HG03139 (cell line): Measurements from ENCODE around the gene COLEC12.
"Not testable (repeated sequence)": the region's sequence is repeated elsewhere in the genome, so short reads cannot be mapped to it uniquely, and the experiment has no call there.

Experiments
- ATAC-seq: cut with Tn5 transposase; IDR thresholded peaks from one replicate; pipeline ENCODE4 v1.9.1; 2021; ENCODE audit not compliant: unreplicated experiment

COLEC12 gene

DNA sequence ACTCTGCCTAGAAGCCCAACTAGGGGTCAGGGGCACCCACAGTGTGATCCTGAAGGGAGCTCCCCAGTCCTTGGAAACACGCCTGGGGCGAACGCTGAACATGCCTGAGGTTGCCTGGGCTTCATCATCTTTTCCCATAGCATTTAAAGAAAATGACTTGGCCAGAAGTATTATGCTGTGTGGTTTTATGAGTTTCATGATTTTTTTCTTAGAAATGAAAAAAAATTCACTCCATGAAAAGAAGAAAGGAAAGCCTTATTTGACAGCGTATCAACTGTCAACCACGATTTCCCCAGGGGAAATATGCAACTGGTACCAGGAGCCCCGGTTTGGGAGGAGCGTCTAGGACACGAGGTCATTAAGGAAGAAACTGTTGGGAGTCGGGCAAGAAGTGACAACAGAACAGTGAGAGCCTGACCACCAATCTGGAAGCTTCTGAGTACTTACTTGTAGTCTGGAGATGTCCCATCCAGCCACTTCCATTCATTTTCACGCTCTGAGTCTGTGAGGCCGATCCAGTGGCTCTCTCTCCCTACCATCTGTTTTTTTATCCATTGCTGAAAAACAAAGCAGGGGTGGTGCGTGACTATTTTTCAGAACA lies 169.2 kb downstream of the COLEC12 start:
- ATAC-seq, result no peak

DNA sequence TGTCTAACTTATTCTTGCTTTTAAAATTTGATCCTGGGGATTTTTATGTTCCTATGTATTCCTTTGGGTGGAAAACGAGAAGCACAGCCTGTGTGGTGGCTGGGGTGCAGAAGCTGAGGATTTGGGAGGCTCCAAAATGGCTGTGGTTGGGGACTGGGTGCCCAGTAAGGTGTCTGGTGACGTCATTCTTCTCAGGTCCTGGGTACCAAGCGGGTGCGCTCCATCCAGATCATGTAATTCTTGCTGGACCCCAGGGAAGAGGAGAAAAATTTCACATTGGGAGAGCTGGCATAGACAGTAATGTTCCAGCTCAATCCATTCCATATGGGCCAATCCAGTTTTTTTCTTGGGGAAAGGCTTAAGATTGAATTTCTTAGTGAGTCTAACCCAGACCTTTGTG lies 171.6 kb downstream of the COLEC12 start:
- no peak for ATAC-seq

DNA sequence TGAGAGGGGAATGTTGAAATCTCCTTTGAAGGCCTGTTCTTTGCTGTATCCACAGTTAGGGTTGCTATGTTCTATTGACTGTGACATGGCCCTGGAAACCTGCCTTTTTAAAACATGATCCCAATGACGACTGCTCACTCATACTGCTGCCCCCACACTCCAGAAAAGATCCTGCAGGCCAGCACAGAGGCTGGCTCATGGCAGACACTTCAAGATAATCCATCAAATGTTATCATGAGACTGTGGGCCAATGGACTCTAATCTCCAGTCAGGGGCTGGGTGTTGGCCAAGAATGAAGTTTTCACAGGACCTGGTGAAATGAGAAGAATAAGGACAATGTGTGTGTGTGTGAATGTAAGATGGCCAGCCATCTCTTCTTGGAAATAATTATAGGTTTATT lies 173.7 kb downstream of the COLEC12 start:
- ATAC-seq, result no peak

DNA sequence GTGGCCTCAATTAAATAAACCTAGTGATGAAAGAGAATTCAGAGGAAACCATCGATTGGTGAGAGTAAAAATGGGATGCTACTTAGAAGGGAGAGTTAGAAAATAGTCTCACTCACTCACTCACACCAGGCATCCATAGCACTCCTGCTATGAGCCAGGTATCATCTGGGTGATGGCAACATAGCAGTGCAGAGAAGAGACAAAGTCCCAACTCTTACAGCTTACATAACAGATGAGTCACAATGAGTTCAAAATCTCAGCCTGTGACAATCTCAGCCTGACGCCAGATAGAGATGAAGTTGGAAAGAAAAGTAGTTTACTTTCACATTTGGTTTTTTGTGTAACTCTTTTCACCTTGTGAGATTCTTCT lies 177.3 kb downstream of the COLEC12 start:
- ATAC-seq, result no peak

DNA sequence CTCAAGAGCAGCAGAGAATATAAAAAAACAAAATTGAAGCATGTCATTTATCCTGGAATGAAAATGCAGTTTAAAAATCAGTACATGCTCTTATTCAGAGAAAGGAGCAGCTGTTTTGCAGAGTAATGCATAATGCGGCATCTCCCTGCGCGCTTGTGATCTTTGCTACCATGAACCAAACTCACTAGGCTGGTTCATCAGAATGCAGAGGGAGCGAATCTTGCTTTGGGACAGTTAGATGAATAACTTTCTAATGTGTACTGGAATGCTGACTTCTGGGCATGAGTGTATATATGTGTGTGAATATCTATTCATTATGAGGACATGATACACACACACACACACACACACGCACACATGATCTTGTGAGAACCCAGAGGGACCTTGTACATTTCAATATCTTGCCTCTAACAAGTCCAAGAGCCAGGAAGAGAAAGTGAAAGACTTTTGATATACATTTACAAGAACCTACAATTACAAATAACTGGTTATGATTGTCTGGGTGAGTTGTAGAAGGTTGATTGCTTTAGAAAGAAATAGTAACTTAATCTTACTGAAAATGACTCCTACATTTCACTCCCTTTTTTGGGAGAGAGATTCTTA lies 178.5 kb downstream of the COLEC12 start:
- no peak for ATAC-seq

DNA sequence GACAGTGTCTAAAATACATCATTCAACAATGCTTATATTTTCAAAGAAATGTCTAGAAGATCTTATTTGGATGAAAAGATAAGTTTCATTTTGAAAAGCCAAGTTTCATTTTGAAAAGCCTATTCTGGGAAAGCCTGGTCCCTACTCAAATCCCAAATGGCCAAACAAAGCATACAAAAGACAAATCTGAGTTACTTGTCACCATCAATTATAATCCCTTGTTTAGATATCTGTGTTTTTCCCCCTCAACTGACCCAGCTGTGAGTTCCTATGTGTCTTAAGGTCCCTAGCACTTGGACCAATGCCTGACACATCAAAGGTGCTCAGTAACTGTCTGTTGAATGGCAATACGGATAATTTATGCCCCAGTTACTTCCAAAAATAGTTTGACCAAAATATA lies 180.3 kb downstream of the COLEC12 start:
- ATAC-seq, result no peak

DNA sequence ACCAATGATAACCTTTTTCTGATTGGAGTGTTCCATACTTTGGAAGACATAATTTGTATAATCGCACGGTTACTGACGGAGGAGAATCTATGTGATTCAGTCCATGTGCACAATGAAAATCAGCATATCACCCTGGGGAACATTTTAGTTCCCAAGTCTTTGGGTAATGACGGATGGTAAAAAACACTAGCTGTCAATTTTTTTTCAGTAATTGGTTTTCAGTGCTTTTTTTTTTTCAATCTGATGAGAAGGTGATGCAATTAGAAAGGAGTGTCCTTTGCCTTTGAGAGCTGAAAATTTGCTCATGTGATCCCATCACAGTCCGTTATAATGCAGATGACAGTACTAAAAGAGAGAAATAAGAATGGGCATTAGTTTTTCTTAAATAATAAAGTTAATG lies 180.8 kb downstream of the COLEC12 start:
- no peak for ATAC-seq

DNA sequence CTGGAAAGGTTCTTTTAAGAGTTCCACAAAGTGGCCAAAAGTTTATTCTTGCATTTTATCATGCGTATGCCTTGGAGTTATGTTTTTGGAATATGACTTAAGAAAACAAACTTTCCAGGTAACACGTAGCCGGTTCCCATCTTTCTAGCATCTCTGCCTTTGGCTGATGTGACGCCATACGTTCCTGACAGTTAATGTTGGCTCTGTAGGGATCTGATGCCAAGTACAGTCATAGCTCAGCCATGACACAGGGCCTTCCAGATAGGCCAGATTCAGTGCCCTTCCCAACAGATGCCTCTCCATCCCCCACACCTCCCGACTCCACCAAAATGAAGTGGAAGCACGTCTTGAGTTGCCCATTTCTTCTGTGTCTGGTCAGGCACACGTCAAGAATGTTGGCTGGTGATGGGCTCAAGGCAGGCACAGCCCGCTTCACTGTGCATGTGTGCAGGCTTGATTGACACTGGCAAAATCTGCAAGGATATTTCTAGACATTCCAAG lies 181.7 kb downstream of the COLEC12 start:
- no peak for ATAC-seq

DNA sequence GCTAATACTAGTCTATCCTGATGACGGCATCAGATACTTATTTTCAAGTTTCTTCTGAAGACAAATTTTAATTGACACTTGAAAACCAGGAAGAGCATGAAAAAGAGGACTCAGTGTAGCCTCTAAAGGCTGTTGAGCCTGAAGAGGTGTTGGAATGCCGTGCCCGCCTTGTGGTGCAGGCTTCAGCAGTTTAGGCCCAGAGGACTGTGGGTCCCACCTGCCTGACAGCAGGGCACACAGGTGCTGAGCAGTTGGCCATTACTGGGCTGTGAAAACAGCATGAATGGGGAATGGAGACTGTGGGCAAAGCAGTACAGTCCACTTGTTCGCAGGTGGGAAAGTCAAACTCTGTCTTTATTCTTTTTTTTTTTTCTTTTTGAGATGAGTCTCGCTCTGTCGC lies 182.9 kb downstream of the COLEC12 start:
- no peak for ATAC-seq

DNA sequence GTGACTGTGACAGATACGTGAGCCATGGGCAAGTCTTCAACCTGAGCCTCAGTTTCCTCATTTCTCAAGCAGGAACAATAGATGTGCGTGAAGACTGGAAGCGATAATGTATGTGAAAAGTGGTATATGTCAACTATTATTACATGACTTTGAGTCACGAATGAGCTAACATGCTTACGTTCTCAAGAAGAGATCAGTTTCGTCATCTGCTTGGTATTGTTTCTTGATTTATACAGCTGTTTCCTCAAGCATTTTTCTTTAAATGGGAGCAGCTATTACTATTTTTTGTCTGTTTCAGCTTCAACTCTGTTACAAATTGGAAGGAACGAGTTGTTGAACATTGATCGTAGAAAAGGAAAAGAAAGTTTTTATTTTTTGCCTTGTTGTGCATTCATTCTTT lies 184.1 kb downstream of the COLEC12 start:
- ATAC-seq, result no peak

DNA sequence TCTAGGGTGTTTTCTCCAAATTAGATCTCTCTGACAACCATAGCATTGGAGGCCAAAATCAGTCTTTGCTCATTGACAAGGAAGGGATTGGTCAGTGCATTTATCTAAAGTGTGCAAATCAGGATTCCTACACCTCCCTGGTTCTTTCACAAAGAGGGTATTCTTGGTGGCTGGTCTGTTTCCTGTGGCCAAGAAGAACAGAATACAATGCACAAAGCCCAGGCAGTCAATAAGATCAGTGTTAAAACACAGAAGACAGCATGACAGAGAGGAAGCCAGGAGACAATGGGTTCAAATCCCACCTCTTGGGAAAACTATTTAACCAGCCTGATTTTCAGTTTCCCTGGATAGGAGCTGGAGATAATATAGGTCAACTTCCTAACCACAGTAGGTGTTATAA lies 186.6 kb downstream of the COLEC12 start:
- no peak for ATAC-seq

DNA sequence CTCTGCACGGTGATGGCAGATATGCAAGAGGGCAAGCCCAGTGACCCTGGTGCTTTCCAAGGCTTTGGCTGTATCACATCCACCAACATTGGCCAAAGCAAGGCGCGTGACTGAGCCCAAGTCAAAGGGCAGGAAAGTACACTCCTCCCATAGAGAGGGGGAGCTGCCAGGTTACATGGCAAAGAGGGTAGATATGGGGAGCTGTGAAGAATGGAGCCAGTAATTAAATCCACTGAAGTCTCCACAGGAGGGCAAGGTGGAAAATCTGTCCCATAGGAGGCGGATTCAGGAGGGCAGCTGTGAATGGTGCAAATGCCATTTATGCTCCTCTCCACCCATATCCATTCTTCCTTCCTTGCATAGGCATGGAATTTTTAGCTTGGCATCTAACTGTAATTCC lies 188.1 kb downstream of the COLEC12 start:
- no peak for ATAC-seq

DNA sequence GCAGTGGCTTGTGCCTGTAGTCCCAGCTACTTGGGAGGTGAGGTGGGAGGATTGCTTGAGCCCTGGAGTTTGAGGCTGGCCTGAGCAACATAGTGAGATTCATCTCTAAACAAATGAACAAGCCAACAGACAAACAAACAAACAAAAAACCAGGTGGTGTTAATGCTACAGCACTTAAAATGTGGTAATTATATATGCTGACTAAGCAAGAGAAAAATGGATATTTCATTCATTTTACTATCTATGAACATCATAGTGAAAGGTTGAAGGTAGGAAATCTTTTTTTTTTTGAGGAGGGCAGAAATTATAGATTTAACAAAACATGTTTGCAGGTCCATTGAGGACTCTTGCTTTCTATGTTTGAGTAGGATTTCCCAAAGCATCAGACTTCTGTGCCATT lies 190.5 kb downstream of the COLEC12 start:
- no peak for ATAC-seq

DNA sequence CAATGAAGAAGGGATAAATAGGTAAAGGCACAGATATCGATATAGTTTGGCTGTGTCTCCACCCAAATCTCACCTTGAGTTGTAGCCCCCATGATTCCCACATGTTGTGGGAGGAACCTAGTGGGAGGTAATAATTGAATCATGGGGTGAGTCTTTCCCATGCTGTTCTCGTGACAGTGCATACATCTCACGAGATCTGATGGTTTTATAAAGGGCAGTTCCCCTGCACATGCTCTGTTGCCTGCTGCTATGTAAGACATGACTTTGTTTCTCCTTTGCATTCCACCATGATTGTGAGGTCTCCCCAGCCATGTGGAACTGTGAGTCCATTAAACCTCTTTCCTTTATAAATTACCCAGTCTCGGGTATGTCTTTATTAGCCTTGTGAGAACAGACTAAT lies 192.4 kb downstream of the COLEC12 start:
- ATAC-seq, result not testable (repeated sequence)

DNA sequence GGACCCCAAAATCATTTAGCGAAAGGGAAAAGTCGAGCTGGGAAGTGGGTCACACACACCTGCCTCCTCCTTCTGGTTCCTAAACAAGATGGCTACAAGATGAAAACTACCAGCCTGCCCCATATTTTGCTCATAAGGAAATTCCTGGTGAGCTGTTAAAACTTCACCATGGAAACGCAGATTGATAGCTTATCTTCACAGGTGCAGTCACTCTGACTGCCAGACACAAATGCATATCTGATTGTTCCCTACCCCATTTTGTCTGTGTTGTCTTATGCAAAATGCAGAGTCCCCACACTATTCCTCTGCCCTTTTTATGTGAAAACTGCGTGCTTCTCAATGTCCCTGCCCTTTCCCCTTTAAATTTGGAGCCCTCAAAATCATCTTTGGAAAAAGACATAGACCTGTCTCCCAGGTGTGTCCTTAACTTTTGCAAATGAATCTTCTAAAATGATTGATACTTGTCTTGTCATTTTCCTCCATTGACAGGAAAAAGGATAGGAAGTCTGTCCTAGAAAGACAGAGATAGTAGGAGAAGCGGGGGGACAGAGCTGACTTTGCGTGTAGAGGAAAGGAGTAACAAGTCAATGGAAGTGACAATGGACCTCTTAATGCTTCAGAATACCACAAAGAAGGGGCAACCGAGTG lies 193.8 kb downstream of the COLEC12 start:
- no peak for ATAC-seq

DNA sequence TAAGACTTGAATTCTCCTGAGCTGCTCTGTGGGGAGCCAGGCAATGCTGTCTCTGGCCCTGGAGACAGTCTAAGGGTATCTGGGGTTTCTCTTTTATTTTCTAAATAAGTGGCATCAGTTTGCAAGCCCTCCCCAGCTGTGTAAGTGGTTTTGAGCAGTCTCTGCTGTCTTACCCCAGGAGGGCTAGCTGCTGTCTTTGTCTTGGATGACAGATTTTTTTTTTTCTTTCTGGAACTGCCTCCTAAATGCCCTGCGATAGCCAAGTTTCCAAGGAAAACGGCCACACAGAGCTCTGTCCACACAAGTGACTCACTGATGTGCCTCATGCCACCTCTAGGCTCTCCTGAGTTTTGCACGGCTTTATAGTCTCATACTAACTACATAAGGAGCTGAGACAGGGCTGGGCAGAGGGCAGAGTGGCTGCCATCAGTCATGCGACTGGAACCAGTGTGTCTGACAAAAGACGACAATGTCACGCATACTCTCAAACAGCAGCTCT lies 195.4 kb downstream of the COLEC12 start:
- ATAC-seq, result no peak

DNA sequence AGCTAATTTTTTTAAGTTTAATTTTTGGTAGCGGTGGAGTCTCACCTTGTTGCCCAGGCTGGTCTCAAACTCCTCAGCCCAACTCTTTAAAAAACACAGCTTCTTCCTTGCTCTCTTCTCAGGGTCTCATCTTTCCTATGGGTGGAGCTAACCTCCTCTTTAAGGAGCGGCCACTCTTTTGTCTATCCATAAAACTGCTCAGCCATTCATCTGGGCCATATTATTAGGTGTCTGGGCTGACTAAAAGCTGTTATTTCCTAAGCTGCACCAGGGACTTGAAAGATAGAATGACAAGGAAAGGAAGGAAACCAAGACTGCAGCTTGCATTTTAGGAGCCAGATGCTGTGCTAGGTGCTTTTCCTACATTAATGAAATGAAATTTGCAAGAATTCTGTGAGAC lies 196.9 kb downstream of the COLEC12 start:
- no peak for ATAC-seq

DNA sequence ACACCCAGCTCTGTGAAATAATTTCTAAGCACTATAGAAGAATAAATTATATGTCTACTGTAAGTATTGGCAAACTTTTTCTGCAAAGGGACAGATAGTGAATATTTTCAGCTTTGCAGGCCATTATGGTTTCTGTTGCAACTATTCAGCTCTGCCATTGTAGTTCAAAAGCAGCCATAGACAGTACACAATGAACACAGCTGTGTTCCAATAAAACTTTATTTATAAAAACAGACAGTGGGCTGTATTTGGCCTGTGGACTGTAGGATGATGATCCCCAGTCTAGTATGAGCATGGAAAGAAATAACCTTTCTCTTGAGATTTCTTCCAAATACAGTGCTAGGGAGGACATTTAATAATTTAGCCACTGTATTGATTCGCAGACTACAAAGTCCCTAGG lies 197.5 kb downstream of the COLEC12 start:
- no peak for ATAC-seq

DNA sequence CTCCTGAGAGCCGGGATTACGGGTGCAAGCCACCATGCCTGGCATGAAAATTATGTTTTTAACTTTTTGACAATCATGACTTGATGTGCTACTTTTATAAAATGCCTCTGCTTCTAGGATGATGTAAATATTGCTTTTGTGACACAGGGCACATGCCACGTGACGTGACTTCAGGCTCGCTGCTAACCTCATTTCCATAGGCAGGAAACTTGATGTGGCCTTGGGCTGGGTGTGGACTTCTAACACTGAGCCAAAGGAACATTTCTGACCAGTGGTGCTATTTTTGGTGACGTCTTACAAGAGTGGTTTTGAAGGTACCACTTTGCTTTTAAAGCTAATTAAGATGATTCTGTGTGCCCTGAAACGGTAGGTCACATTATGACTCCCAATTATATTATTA lies 198.4 kb downstream of the COLEC12 start:
- ATAC-seq, result no peak

DNA sequence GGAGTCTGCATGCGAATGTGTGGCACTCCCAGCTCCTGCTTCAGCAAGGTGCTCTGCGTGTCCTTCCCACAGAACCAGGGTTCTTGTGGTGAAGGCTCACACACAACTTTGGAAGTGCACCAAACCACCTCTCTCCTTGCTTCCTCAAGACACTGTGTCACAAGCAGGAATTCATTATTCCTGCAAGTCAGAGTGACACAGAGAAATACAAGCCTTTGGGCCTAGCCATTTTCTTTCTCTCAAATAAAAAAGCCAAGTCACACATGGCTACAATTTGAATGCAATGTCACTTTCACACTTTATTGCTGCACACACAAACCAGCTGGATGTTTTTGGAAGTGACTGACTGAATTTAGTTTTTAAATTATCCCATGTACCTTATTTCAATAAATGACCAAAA lies 202.6 kb downstream of the COLEC12 start:
- ATAC-seq, result no peak

DNA sequence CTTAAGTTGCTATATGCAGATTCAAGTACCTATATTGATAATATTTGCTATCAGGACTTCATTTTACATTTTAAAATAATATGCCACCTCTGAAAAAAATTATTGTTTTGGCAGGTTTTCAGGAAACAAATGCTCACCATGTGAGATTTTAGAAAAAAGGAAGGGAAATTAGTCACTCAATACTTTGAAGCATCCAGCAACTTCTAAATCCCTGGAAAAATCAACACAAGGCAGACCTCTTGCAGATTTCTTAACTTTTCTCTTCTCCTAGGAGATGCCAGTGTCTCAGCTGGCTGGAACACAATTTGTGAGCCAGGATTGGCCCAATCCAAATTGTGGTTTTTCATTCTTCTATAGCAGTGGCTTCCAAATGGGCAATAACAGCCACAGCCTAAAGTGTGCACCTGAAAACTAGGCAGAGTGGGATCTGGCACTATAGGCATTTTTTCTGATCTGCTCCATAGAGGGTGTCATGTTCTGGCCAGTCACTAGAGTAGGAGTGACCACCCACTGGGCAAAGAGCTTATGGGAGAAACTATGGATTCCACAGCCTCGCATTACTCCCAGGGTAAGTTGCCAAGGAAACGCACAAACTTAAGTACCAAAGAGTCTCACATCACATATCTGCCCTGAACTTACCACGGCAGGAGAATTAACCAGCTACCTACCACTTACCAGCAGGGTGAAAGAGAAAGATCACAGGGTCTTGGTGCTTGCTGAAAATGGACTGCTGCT lies 204.6 kb downstream of the COLEC12 start:
- ATAC-seq, result no peak

DNA sequence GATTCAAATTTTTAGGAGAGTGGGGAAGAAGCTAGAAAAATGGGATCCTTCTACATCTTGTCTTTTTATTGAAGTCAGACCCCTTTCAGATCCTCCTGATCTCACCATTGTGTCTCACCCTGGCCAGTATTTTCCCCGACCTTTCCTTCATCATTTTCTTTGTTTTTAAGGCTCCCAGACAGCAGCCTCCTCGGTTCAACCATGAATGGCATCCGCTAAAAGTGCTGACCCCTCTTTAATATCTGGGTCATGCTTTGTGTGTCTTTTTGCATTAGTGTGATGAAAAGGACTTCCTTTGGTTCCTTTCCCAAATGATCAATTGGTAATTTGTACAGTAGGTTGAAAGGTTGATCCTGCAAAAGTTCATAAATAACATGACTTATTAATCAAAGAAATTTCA lies 205.9 kb downstream of the COLEC12 start:
- ATAC-seq, result no peak
